Measurements from ENCODE around the gene GABBR1. TPM values are rescaled to one million over a fixed set of nuclear protein-coding genes. Genes with fewer than 3 reads are reported as not detected.
A peak's percentile ranks its signal among the peaks of the same experiment; 100 is the strongest.

The GABBR1 gene
- total and polyA plus RNA-seq, 2 of the 13 experiments (the other 11 are each of a cell fraction or from before 2014, with no cell fraction given): 0.07 to 0.37 TPM

DNA sequence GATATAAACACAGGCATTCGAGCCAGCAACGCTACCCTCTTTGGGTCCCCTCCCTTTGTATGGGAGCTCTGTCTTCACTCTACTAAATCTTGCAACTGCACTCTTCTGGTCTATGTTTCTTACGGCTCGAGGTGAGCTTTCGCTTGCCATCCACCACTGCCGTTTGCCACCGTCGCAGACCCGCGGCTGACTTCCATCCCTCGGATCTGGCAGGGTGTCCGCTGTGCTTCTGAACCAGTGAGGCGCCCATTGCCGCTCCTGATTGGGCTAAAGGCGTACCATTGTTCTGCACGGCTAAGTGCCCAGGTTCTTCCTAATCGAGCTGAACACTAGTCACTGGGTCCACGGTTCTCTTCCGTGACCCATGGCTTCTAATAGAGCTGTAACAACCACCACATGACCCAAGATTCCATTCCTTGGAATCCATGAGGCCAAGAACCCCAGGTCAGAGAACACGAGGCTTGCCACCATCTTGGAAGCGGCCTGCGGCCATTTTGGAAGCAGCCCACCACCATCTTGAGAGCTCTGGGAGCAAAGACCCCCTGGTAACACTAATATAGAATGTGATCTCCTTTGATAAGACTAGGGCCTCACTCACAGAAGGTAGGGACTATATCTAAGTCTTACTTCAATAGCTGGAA is 74.4 kb downstream of the GABBR1 start (continued):
- TF ChIP-seq GLMP (CRISPR knock-in tag; IDR thresholded peaks at IDR 0.05; ENCODE audit: borderline replicate concordance): no peak
- TF ChIP-seq SALL1 (CRISPR knock-in tag; IDR thresholded peaks at IDR 0.05): no peak
- TF ChIP-seq UBTF (CRISPR knock-in tag; IDR thresholded peaks at IDR 0.05): no peak
- no peak for TF ChIP-seq ZNF292 (CRISPR knock-in tag; IDR thresholded peaks at IDR 0.05; ENCODE audit: borderline replicate concordance, low read depth)
- TF ChIP-seq STAT6 (CRISPR knock-in tag; IDR thresholded peaks at IDR 0.05; ENCODE audit: borderline replicate concordance): no peak
- TF ChIP-seq ZFP36L1 (CRISPR knock-in tag; IDR thresholded peaks at IDR 0.05): 0 out of 2 replicates have a peak, but pooled peaks have one; percentile 28
- no peak for TF ChIP-seq DZIP1 (CRISPR knock-in tag; IDR thresholded peaks at IDR 0.05)
- no peak for TF ChIP-seq JUN (CRISPR knock-in tag; IDR thresholded peaks at IDR 0.05)
- TF ChIP-seq ARNT2 (CRISPR knock-in tag; IDR thresholded peaks at IDR 0.05; ENCODE audit: low read depth): no peak
- peak; percentile 26 for TF ChIP-seq PRPF4 (IDR thresholded peaks at IDR 0.05; ENCODE audit: low read depth, low read length, poor library complexity, severe bottlenecking)
- no peak for TF ChIP-seq U2AF2 (IDR thresholded peaks at IDR 0.05; ENCODE audit: low read depth, low read length)
- TF ChIP-seq, protein P1, sequence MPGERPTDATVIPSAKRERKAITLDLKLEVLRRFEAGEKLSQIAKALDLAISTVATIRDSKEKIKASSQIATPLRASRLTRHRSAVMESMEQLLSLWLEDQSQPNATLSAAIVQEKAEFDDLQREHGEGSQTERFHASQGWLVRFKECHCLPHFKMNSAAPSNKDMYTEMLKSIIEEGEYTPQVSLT (CRISPR knock-in tag; IDR thresholded peaks at IDR 0.05; ENCODE audit: borderline replicate concordance, low read depth): no peak
- no peak for TF ChIP-seq FOXA1 (IDR thresholded peaks at IDR 0.05)
- TF ChIP-seq FOXA1 (CRISPR knock-in tag; IDR thresholded peaks at IDR 0.05): no peak
- TF ChIP-seq, protein P2, sequence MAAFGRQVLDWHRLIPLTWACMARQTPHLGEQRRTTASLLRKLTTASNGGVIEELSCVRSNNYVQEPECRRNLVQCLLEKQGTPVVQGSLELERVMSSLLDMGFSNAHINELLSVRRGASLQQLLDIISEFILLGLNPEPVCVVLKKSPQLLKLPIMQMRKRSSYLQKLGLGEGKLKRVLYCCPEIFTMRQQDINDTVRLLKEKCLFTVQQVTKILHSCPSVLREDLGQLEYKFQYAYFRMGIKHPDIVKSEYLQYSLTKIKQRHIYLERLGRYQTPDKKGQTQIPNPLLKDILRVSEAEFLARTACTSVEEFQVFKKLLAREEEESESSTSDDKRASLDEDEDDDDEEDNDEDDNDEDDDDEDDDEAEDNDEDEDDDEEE (CRISPR knock-in tag; IDR thresholded peaks at IDR 0.05): 0 out of 2 replicates have a peak, but pooled peaks have one; percentile 47
- TF ChIP-seq REPIN1 (CRISPR knock-in tag; IDR thresholded peaks at IDR 0.05; ENCODE audit: borderline replicate concordance, low read depth): no peak
- no peak for TF ChIP-seq ZNF20 (CRISPR knock-in tag; IDR thresholded peaks at IDR 0.05)
- TF ChIP-seq ZNF598 (CRISPR knock-in tag; IDR thresholded peaks at IDR 0.05; ENCODE audit: borderline replicate concordance): no peak
- TF ChIP-seq ZBTB38 (CRISPR knock-in tag; IDR thresholded peaks at IDR 0.05): peak; percentile 66
